ENCODE measurements around the gene EFNA2.

DNA sequence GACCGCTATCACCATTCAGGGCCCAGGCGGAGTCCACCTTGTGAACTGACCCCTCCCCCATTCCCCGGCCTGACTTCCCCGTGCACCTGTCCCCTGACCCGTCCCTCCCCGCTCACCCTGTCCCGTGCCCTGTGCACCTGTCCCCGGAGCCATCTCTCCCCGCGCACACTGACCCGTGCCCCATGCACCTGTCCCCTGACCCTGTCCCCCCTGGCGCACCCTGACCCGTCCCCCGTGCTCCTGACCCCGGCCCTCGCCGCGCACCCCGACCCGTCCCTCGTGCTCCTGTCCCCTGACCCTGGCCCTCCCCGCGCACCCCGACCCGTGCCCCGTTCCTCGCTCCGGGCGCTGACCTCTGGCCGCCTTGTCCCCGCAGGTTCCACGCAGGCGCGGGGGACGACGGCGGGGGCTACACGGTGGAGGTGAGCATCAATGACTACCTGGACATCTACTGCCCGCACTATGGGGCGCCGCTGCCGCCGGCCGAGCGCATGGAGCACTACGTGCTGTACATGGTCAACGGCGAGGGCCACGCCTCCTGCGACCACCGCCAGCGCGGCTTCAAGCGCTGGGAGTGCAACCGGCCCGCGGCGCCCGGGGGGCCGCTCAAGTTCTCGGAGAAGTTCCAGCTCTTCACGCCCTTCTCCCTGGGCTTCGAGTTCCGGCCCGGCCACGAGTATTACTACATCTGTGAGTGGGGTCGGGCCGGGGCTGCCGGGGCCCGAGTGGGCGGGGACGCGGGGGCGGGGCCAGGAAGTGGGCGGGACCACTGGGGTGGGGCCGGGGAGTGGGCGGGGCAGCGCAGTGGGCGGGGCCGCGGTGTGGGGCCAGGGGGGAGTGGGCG, 9.7 kb downstream of the EFNA2 start:
- no peak for TF ChIP-seq POLR2A (IDR thresholded peaks at IDR 0.05; ENCODE audit: low read depth, low read length)
- no peak for TF ChIP-seq POLR2AphosphoS5 (IDR thresholded peaks at IDR 0.05; ENCODE audit: low read depth, low read length)

All from GM12892 (cell line).